GM21576 (cell line): Measurements from ENCODE around the gene MAFG.
A peak's percentile ranks its signal among the peaks of the same experiment; 100 is the strongest.

Source experiments
- ATAC-seq: cut with Tn5 transposase; IDR thresholded peaks from one replicate; pipeline ENCODE4 v1.9.1; 2021; ENCODE audit warnings: mild to moderate bottlenecking, moderate library complexity; ENCODE audit not compliant: unreplicated experiment

The MAFG gene

DNA sequence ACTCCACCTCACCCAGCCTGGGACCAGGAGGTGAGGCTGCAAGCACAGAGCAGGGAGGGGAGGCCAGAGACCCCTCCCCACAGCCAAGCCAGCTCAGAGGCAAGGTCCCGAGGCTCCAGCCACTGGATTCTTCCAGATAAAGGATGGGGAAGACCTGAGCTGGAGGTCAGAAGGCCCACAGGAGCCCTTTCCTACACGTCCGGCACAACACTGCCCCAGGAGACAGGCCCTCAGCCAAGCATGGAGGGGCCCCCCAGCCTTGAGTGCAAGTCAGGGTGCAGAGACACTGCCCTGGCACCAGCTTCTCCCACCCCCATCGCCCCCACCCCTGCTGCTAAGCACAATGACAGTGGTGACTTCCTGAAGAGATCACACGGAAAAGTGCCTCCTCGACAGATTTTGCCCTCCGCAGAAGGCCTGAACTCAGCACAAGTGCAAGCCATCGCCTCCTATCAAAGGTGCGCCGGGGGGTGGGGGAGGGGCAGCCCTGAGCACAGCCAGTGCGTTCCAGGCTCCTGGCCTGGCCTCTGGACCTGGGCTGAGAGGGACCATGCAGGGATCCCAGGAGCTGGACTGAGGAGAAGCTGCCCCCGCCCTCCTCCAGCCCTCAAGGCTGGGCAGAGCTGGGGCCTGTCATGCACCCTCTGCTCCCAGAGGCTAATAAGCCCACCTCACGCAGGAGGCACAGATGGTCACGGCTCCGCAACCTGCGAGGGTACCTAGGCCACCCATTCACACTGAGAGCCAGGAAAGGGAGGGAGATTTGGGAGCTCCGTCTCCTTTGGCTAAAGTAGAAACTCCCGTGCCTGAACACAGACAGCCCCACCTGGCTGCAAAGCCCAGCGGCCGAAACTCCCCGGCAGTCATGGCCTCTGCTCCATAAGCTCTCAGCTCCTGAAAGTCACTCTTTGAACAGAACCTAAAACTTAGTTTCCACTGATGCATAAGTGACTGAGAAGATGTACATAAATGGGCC is 2.7 kb downstream of the MAFG start:
- no peak for ATAC-seq

DNA sequence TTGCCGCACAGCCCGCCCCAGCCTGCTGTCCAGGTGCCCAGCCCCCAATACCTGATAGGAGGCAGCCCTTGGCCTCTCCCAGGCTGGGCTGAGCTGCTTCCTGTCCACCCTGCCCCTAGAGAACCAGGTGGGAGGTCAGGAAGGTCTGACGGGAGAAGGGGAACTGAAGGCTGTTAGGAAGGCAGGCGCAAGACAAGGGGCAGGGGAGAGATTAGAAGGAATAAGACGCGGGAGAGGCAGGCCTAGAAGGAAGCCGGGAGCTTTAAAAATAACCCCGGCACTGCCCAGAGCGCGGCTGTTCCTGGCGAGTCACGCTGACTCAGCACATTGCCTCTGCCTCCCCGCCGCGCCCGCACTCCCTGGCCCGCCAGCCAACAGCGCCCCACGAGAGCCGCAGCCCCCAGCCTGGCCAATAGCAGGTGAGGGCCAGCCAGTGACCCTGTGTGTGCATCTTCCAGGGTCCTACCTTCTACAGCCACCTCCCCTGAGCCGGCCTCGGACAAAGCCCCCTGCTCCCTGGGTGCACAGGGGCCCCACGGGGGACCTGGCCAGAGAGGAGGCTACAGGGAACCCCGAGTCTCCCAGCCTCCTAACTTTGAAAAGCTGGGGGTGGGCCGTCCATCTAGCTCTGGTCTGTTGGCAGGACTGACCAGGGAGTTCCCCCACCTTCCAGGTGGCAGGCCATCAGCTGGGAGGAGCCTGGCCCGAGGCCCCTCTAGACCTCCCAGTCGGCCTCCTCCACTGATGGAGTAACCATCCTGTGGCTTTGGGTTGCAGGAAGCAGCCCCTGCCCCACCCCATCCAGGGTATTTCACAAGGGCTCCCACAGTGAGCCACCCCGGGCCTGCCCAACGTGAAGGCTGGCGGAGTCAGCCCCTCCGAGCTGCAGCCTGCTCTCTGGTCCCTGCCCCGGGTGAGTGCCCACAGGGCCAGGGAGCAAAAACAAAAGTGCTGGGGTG is 4.0 kb downstream of the MAFG start:
- no peak for ATAC-seq

- ATAC-seq, result no peak
Measured at GRCh38 chr17:81922566-81923301, 4.8 kb downstream of the MAFG start.

GRCh38 chr17:81921996-81922565 is 5.5 kb downstream of the MAFG start:
- no peak for ATAC-seq

DNA sequence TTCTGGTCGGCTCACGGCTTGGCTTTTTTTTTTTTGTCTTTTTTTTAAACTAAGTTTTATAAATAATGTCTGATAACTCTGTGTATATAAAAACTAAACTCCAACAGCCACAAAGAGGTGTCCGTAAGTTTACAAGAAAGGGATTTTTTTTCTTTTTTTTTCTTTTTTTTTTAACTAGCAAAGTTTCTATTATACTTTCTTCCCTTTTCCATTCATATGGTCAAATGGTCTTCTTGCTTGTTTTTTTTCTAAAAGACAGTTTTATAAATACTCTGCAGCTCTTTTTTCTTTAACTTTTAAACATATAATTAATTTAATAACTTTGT is 6.0 kb downstream of the MAFG start:
- no peak for ATAC-seq

DNA sequence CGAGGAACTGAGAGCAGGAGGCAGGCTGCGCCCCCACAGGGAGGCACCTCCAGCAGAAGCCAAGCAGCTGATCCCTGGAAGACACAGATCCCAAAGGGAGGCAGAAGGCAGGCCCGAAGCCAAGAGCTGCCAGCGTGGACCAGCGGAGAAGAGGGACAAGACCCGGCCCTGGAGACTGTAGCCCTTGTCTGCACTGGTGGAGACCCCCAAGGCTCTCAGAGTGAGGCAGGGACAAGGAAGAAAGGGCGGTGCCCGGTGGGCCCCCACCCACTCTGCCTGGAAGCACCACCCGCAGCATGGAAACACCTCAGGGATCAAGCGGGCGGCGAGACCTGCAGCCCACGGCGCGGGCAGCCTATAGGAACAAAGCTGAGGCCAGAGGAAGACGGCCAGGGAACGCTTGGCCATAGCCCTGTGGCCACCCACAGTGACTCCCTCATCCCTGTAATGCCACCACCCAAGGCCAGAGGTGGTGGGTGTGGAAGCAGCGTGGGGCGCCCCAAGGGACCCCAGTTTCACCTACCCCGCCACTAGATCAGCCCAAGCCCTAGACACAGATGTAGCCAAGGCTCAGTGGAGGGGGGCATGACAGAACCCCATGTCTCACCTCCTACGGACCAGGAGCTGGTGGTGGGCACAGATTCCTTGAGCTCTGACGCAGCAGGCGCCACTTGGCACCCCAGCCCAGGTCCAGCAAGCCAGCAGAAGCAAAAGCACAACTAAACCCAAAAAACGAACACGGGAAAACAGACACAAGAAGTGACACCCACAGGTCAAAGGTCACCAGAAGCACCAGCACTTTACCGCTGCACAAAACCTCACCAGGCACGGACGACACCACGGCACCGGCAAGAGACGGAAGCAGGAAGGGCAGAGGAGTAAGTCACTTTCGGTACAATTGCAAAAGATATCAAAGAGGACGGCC is 6.7 kb downstream of the MAFG start:
- no peak for ATAC-seq

GRCh38 chr17:81918832-81919545 is 8.5 kb downstream of the MAFG start:
- no peak for ATAC-seq

- peak; percentile 20 for ATAC-seq
Measured at GRCh38 chr17:81918333-81918669, 9.2 kb downstream of the MAFG start.

GRCh38 chr17:81917565-81918332 is 9.8 kb downstream of the MAFG start, which contains the start of gene SIRT7:
SIRT7 (minus strand) TSS chr17:81918176; CDS start chr17:81918131, 45 bp downstream.
- peak; percentile 64 for ATAC-seq

DNA sequence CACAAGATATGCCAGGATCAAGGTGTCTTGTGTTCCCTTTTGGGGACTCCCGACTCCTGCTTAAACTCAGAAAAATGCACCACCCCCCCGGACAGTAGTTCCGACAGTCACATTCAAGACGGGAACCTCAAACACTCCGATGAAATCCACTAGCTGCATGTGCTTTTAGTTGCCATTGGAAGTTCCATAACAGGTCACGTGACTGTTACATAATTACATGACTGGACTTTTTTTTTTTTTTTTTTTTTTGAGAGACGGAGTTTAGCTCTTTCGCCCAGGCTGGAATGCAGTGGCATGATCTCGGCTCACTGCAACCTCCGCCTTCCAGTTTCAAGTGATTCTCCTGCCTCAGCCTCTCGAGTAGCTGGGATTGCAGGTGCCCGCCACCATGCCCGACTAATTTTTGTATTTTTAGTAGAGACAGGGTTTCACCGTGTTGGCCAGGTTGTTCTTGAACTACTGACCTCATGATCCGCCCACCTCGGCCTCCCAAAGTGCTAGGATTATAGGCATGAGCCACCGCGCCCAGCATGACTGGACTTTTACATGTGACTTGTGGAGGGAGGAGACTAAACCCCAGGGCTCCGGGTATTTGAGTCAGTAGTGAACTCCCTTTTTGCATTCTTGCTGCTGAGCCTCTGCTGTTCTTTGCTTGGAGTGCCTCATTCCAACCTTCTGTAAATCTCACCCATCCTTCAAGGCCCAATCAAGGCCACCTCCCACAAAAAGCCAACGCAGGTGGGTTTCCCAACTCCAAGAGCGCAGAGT is 11.1 kb downstream of the MAFG start:
- no peak for ATAC-seq

DNA sequence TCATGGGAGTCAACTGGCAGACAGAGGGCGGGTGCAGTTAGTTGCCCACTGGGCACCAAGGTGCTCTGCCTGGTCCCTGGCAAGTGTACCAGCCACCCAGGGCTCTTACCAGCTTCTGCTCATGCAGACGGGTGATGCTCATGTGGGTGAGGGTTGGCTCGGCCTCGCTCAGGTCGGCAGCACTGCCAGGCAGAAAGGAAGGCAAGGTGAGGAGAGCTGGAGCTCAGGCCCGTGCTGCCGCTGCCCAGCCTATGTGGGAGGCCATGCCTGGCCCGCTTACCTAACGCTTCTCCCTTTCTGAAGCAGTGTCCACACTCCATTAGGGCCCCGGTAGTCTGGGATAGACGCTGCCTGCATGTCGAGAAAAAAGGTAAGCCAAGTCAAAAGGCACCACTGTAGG is 12.2 kb downstream of the MAFG start:
- ATAC-seq, result no peak

DNA sequence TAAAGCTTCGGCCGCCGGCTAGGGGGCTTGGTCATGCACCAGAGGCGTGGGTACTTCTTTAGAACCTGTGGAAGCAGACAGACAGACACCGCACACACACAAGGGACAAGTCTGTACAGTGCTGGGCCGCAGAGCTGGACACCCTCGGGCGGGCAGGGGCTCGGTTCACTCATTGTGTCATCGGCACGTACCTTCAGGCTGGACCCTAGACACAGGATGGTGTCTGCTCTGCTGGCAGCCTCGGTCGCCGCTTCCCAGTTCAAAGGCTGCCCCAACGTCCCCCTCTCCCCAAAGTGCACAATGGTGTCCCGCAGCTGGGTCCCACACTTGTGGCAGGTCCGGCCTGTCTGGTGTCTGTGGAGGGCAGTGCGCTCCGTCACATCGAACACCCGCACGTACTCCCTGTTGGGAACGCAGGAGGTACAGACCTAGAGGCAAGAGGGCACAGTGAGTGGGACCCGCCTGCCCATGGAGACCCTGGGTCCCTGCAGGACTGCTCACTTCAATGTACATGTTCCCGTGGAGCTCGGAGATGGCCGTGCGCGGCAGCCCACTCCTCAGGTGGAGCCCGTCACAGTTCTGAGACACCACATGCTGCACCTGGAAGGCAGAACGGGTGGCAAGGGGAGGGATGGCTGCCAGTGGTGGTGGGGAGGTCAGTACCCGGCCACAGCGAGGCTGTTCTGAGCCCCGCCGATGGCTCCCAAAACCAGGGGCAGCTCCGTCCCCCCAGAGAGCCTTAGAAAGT is 13.3 kb downstream of the MAFG start:
- no peak for ATAC-seq

DNA sequence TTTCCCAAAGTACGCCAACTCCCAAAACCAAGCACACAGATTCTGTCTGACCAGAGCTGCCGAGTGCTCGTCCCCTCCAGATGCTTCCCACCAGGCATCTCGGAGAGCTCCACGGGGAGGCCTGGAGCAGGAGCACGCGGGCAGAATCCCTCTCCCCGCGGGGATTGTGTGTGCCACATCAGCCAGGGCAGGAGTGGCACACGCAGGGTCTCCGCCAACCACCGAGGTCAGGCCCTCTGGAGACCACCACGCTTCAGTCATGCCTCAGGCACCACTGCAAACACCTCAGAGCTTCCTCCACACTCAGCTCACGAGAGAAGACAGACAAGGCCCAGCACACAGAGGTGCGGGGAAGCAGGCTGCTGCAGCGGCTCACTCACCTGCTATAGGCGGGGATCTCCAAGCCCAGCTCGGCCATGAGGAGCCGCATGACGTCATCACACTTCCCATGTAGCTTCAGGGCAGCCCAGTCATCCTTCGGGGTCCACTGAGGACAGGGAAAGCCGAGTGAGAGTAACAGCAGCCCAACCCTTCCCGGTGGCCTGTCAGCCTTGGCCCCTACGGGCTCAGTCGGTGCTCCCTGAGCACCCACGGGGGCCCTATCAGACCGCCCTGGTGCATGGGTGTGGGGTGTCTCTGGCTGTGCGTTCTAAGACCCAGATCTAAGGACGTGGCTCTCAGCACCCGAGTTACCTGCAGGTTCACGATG is 14.0 kb downstream of the MAFG start:
- no peak for ATAC-seq

DNA sequence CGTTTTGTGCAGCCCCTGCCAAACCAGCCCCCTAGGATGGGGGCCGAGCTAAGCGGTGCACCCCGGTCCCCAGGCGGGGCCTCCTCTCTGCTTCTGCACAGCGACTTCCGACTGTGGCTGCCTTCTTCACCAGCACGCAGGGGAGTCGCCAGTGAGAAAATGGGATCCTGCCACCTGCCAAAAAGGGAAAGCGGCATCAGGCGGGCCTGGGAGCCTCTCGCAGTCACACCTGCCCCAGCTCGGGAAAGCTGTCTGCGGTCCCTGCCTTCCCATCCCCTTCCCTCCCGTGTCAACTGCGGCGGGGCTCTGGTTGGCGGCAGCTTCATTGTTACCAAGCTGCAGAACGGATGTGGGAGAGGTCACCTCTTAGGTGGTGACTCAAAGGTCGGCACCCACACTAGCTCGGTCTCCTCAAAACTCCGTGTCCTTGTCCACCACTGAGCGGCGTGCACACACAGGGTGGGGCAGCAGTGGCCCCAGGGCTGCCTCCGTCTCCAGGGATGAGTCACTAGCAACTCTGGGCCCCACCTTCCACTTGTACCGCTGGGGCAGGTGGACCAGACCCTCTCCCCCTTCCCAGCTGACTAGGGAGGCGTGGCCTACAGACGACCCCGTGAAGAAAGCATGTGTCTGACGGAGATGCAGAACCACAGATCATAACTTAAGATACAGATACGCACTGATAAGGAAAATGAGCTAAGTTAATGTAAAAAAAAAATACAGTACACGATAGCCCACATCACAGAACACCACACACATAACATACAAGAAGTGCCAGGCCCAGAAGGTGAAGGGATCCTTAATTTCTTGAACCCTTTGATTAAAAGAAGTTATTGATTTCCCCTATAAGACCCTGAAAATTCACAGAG is 14.9 kb downstream of the MAFG start:
- ATAC-seq, result no peak

- no peak for ATAC-seq
Measured at GRCh38 chr17:81911969-81912368, 15.6 kb downstream of the MAFG start.
